Activated T-cell treated with anti-CD3 and anti-CD28 coated beads, Interleukin-2, amount 50 U/mL, for 24 hours (primary cell): Measurements from ENCODE around the gene ATP10B.

ENCODE experiments used
- DNase-seq: peaks from one replicate; pipeline ENCODE4 v3.0.0-alpha.2; 2020
- H3K27ac Mint-ChIP-seq: 2 replicates; pipeline ENCODE4 v1.8.0; 2020; ENCODE audit warnings: mild to moderate bottlenecking, mixed read lengths
- H3K27me3 Mint-ChIP-seq: 2 replicates; pipeline ENCODE4 v1.8.0; 2020; ENCODE audit warnings: mixed read lengths
- H3K36me3 Mint-ChIP-seq: 2 replicates; pipeline ENCODE4 v1.8.0; 2020; ENCODE audit warnings: low read depth, mixed read lengths
- H3K4me1 Mint-ChIP-seq: 2 replicates; pipeline ENCODE4 v1.8.0; 2020; ENCODE audit warnings: low read depth, mixed read lengths
- H3K4me3 Mint-ChIP-seq: 2 replicates; pipeline ENCODE4 v1.8.0; 2020; ENCODE audit warnings: mild to moderate bottlenecking, moderate library complexity, mixed read lengths
- H3K9me3 Mint-ChIP-seq: 2 replicates; pipeline ENCODE4 v1.8.0; 2020; ENCODE audit warnings: mixed read lengths

The ATP10B gene

DNA sequence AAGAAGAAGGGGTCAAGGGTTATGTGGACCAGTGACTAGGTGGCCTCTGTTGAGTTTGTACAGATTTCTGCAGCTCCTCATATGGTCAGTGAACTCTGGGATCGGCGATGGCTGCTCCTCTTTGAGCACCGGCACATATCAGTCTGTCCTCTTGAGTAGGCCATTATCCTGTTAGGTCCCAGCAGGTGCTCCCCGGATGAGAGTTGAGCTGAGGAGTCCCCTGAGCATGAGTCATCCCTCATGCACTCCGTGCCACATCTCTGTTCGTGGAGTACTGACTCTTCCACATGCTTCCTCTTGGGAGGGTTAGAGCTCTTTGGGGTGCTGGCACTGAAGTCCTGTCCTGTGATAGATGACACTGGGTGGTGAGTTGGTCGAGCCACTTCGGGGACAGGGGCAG, 286.6 kb downstream of the ATP10B start:
- Mint-ChIP-seq H3K27me3 (no peaks in the 10 kb centered on the region), H3K4me1 (no peaks in the 10 kb centered on the region), H3K4me3 (no peak overlapping the region), H3K9me3 (no peaks in the 10 kb centered on the region), H3K36me3 (no peaks in the 10 kb centered on the region), H3K27ac (no peak overlapping the region)
- no peak for DNase-seq

DNA sequence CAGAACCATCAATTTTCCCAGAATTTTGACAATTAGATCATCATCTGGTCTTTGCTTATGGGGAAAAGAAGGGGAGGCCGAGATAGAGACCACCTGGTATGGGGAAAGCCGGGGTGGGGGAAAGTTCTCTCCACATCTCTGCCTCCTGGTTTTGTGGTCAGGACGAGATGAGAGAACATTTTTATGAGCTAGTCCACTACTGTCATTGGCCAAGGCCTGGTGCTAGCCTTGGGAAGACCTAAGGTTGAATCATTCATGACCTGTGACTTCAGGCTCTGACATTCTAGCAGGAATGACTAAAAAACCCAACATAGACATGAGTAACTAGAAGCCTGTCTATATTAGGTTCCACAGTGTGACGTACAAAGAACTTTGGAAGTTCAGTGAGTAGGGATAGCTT, 295.2 kb downstream of the ATP10B start:
- H3K4me3 Mint-ChIP-seq, result no peak overlapping the region

GRCh38 chr5:160555971-160556631, 295.9 kb downstream of the ATP10B start:
- Mint-ChIP-seq H3K4me1 (no peaks in the 10 kb centered on the region), H3K9me3 (no peaks in the 10 kb centered on the region), H3K27me3 (peaks cover 5% of the 10 kb centered on the region), H3K27ac (no peak overlapping the region), H3K4me3 (no peak overlapping the region), H3K36me3 (no peaks in the 10 kb centered on the region)
- no peak for DNase-seq

More for the DNA sequence above, 295.2 kb downstream of the ATP10B start:
- Mint-ChIP-seq H3K36me3 (no peaks in the 10 kb centered on the region), H3K27ac (no peak overlapping the region), H3K27me3 (peaks cover 2% of the 10 kb centered on the region), H3K9me3 (no peaks in the 10 kb centered on the region), H3K4me1 (no peaks in the 10 kb centered on the region)
- DNase-seq, result no peak

GRCh38 chr5:160555581-160555970, 296.4 kb downstream of the ATP10B start:
- no peaks in the 10 kb centered on the region for H3K36me3 Mint-ChIP-seq
- H3K4me3 Mint-ChIP-seq, result no peak overlapping the region
- H3K27me3 Mint-ChIP-seq, result peaks cover 9% of the 10 kb centered on the region
- H3K4me1 Mint-ChIP-seq, result no peaks in the 10 kb centered on the region
- H3K9me3 Mint-ChIP-seq, result no peaks in the 10 kb centered on the region
- no peak overlapping the region for H3K27ac Mint-ChIP-seq
- DNase-seq, result no peak

DNA sequence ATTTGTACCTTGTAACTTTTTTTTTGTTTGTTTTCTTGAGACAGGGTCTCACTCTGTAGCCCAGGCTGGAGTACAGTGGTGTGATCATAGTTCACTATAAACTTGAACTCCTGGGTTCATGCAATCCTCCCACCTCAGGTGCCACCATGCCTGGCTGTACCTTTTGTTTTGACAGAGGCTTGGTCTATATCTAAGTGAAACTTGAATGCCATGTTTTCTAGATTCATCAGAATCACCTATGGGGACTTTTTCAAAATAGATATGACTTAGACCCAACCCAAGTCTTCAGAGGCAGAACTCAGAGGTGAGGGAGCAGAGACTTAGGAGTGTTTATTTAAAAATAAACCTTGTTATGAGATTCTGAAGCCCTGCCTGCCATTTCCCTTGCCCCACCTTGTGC, 301.9 kb downstream of the ATP10B start:
- no peak for DNase-seq
- no peak overlapping the region for H3K27ac Mint-ChIP-seq
- peaks cover 23% of the 10 kb centered on the region for H3K27me3 Mint-ChIP-seq
- peaks cover 10% of the 10 kb centered on the region for H3K9me3 Mint-ChIP-seq
- H3K4me1 Mint-ChIP-seq, result peaks cover 38% of the 10 kb centered on the region
- no peaks in the 10 kb centered on the region for H3K36me3 Mint-ChIP-seq
- no peak overlapping the region for H3K4me3 Mint-ChIP-seq

DNA sequence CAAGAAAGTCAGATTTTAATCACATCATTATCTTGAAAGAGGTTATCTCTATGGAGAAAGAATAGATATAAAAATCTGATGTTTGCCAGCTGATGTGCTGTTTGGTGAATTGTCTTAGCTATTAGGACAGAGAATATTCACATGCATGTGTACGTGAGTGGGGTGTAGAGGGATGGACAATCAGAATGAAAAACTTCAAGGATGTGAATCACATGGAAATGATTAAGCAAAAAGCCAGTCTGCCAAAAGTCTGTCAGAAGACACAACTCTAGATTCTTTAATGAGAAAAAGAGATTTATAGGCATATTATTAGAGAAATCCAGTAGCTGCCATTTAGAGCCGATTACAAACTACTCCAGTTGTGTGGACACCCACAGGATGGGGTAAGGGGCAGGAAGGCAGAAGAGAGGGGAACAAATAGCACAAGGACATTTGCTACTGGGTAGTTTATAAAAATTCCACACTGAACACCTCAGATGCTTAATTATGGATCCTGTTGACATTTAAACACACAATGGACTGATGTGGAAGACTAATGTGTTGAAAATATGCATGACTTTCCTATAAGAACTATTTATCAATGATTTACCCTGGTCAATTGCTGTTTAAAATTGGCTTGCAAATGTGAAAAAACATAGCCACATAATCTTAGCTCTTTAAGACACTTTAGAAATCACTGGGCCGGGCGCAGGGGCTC, 302.9 kb downstream of the ATP10B start:
- no peaks in the 10 kb centered on the region for H3K36me3 Mint-ChIP-seq
- H3K27me3 Mint-ChIP-seq, result peaks cover 29% of the 10 kb centered on the region
- H3K4me1 Mint-ChIP-seq, result peaks cover 41% of the 10 kb centered on the region
- H3K27ac Mint-ChIP-seq, result no peak overlapping the region
- no peak for DNase-seq
- H3K9me3 Mint-ChIP-seq, result peaks cover 10% of the 10 kb centered on the region
- H3K4me3 Mint-ChIP-seq, result no peak overlapping the region

- DNase-seq, result no peak
- Mint-ChIP-seq H3K4me3 (no peak overlapping the region), H3K9me3 (peaks cover 10% of the 10 kb centered on the region), H3K27ac (no peak overlapping the region), H3K36me3 (no peaks in the 10 kb centered on the region), H3K4me1 (peaks cover 53% of the 10 kb centered on the region), H3K27me3 (peaks cover 29% of the 10 kb centered on the region)
These were observed 304.1 kb downstream of the ATP10B start for GRCh38 chr5:160547872-160548271.

DNA sequence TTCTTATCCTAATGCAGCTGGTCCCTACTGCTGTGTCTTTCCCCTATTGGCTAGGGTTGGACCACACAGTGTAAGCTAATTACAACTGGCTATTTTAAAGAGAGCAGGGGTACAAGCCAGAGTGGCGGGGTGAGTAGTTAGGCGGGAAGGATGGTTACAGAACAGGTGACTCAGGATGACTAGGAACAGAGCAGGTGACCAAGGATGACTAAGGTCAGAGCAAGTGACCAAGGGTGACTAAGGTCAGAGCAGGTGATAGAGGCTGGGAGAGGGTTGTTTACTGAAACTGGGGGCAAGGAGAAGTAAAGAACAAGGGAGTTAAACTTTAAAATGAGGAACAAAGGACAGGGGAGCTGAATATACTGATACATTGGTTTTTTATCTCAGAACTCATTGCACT, 304.9 kb downstream of the ATP10B start:
- Mint-ChIP-seq H3K27me3 (peaks cover 29% of the 10 kb centered on the region), H3K4me3 (no peak overlapping the region), H3K36me3 (no peaks in the 10 kb centered on the region), H3K27ac (peak overlapping the region; percentile 47), H3K4me1 (peaks cover 60% of the 10 kb centered on the region), H3K9me3 (peaks cover 10% of the 10 kb centered on the region)
- DNase-seq, result no peak

GRCh38 chr5:160545832-160546231, 306.2 kb downstream of the ATP10B start:
- Mint-ChIP-seq H3K9me3 (peaks cover 10% of the 10 kb centered on the region), H3K36me3 (no peaks in the 10 kb centered on the region), H3K4me3 (no peak overlapping the region), H3K27me3 (peaks cover 22% of the 10 kb centered on the region), H3K4me1 (peaks cover 64% of the 10 kb centered on the region), H3K27ac (peak overlapping the region; percentile 19)
- DNase-seq, result no peak

DNA sequence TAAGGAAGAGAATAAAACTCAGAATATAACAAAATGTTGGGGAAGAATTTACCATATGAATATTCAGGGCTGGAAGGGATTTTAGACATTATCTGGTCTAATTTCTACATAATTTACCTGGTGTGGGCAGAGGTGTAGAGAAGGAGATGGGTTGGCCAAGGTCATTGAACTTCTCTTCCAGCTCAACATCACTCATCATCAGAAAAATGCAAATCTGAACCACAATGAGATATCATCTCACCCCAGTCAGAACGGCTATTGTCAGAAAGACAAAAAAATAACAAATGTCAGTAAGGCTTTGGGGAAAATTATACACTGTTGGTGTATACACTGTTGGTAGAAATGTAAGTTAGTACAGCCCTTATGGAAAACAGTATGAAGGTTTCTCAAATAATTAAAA, 308.6 kb downstream of the ATP10B start:
- Mint-ChIP-seq H3K4me3 (no peak overlapping the region), H3K27ac (peak overlapping the region; percentile 38), H3K36me3 (no peaks in the 10 kb centered on the region), H3K9me3 (peaks cover 10% of the 10 kb centered on the region), H3K4me1 (peaks cover 56% of the 10 kb centered on the region), H3K27me3 (peaks cover 10% of the 10 kb centered on the region)
- DNase-seq, result no peak

- Mint-ChIP-seq H3K4me1 (peaks cover 57% of the 10 kb centered on the region), H3K36me3 (no peaks in the 10 kb centered on the region)
These were observed 309.2 kb downstream of the ATP10B start for GRCh38 chr5:160542840-160543239.

DNA sequence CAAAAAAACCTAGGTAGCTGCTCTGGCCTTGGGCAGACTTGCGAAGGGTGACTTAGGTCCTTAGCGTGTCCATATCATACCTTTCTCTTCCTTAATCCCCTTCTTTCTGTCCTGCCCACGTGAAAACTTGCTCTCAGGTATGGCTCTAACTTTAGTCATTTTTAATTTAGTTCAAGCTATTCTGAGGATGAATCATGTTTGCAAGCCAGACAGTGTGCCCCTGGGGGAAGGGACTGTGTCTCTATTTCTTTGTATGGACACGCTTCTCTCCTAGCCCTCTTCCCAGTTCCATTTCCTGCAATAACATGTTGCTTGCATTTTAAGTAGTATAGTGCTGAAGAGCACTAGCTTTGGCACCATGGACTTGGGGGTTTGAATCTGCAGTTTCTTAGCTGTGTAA, 309.7 kb downstream of the ATP10B start:
- Mint-ChIP-seq H3K36me3 (no peaks in the 10 kb centered on the region), H3K4me3 (no peak overlapping the region), H3K9me3 (peaks cover 10% of the 10 kb centered on the region), H3K27ac (peak overlapping the region; percentile 20), H3K27me3 (peaks cover 10% of the 10 kb centered on the region), H3K4me1 (peaks cover 55% of the 10 kb centered on the region)
- no peak for DNase-seq

More at GRCh38 chr5:160542840-160543239, 309.2 kb downstream of the ATP10B start:
- H3K27me3 Mint-ChIP-seq, result peaks cover 10% of the 10 kb centered on the region
- no peak for DNase-seq
- peaks cover 10% of the 10 kb centered on the region for H3K9me3 Mint-ChIP-seq
- peak overlapping the region; percentile 42 for H3K27ac Mint-ChIP-seq
- no peak overlapping the region for H3K4me3 Mint-ChIP-seq

DNA sequence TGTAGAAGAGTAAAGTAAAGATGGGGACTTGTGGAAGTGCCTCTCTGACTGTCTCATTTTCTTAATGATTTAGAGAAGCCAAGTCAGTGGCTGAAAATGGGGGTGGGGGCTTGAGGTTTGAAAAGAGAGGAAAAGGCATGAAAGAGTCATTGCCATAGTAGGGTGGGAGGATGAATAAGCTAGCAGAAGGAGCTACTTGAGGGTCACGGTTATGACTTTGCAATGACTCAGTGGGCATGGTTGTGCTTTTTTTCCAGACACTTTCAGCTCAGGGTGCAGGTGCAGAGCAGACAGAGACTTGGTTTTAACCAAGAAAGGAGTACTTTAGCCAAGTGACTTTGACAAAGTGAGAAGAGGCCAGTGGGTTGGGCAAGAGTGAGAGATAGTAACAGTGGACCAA, 312.6 kb downstream of the ATP10B start:
- no peak overlapping the region for H3K27ac Mint-ChIP-seq
- no peak for DNase-seq
- no peak overlapping the region for H3K4me3 Mint-ChIP-seq
- H3K36me3 Mint-ChIP-seq, result no peaks in the 10 kb centered on the region
- no peaks in the 10 kb centered on the region for H3K9me3 Mint-ChIP-seq
- peaks cover under 1% of the 10 kb centered on the region for H3K27me3 Mint-ChIP-seq
- H3K4me1 Mint-ChIP-seq, result peaks cover 36% of the 10 kb centered on the region

- Mint-ChIP-seq H3K4me3 (no peak overlapping the region), H3K36me3 (no peaks in the 10 kb centered on the region)
These were observed 314.1 kb downstream of the ATP10B start for GRCh38 chr5:160537940-160538339.

DNA sequence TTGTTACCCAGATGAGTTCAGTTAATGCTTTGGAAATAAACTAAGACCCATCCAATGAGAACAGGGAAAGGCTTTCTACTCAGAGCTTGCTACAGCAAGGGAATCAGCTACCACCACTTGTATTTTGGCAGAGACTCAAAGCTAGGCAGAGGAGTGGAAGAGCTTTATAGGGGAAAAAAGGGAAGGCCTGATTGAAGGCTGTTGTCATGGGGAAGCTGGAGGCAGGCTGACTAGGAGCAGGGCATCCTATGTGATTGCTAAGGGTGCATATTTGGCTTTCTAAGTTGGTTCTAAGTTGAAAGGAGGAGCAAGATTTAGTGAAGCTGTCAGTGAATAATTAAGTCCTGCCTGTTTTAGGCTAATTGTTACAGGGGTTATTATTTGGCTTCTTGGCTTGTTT, 314.9 kb downstream of the ATP10B start:
- H3K9me3 Mint-ChIP-seq, result no peaks in the 10 kb centered on the region
- no peak for DNase-seq

More at GRCh38 chr5:160537940-160538339, 314.1 kb downstream of the ATP10B start:
- no peaks in the 10 kb centered on the region for H3K27me3 Mint-ChIP-seq
- peaks cover 24% of the 10 kb centered on the region for H3K4me1 Mint-ChIP-seq
- no peak overlapping the region for H3K27ac Mint-ChIP-seq
- DNase-seq, result no peak
- H3K9me3 Mint-ChIP-seq, result no peaks in the 10 kb centered on the region

More for the DNA sequence above, 314.9 kb downstream of the ATP10B start:
- H3K4me1 Mint-ChIP-seq, result peaks cover 17% of the 10 kb centered on the region
- peak overlapping the region; percentile 8 for H3K27ac Mint-ChIP-seq
- no peaks in the 10 kb centered on the region for H3K27me3 Mint-ChIP-seq
- H3K36me3 Mint-ChIP-seq, result no peaks in the 10 kb centered on the region
- no peak overlapping the region for H3K4me3 Mint-ChIP-seq
